ENCODE data around the gene CCNL2. TPM values are rescaled to one million over a fixed set of nuclear protein-coding genes. Genes with fewer than 3 reads are reported as not detected.

Gene CCNL2
- total RNA-seq, 1 experiment from 2014 or later, result 142 TPM

- no peak overlapping the region for H3K4me3 Mint-ChIP-seq
- H3K4me1 Mint-ChIP-seq, result no peaks in the 10 kb centered on the region
- ChIA-PET CTCF (no interaction called here), POLR2A (no interaction called here)
- DNase-seq (ENCODE audit: low spot score) (no peak), ATAC-seq (no peak)
- no peaks in the 10 kb centered on the region for H3K27me3 Mint-ChIP-seq (ENCODE audit: low read depth)
- peaks cover 10% of the 10 kb centered on the region for H3K36me3 Mint-ChIP-seq
- TF ChIP-seq CREB1 (CRISPR knock-in tag; IDR thresholded peaks at IDR 0.05), result no peak
- no peak for TF ChIP-seq SMAD3 (CRISPR knock-in tag; IDR thresholded peaks at IDR 0.05; ENCODE audit: borderline replicate concordance)
- TF ChIP-seq NFYB (CRISPR knock-in tag; conservative IDR thresholded peaks at IDR 0.05; ENCODE audit: low read depth), result no peak
- TF ChIP-seq OVOL2 (CRISPR knock-in tag; IDR thresholded peaks at IDR 0.05; ENCODE audit: borderline replicate concordance), result no peak
- TF ChIP-seq, protein P1, sequence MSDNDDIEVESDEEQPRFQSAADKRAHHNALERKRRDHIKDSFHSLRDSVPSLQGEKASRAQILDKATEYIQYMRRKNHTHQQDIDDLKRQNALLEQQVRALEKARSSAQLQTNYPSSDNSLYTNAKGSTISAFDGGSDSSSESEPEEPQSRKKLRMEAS (CRISPR knock-in tag; IDR thresholded peaks at IDR 0.05), result no peak
- no peak for TF ChIP-seq RORB (CRISPR knock-in tag; IDR thresholded peaks at IDR 0.05)
- TF ChIP-seq NR1H2 (CRISPR knock-in tag; IDR thresholded peaks at IDR 0.05), result no peak
- no peak for TF ChIP-seq HMGA2 (CRISPR knock-in tag; IDR thresholded peaks at IDR 0.05)
- no peak for TF ChIP-seq FOXJ3 (CRISPR knock-in tag; IDR thresholded peaks at IDR 0.05; ENCODE audit: borderline replicate concordance)
- TF ChIP-seq CBFB (CRISPR knock-in tag; IDR thresholded peaks at IDR 0.05; ENCODE audit: low read depth), result no peak
- H3K27ac Mint-ChIP-seq, result no peak overlapping the region
- H3K9me3 Mint-ChIP-seq, result no peaks in the 10 kb centered on the region
Measured at GRCh38 chr1:1380860-1381259, 18.3 kb downstream of the CCNL2 start.

DNA sequence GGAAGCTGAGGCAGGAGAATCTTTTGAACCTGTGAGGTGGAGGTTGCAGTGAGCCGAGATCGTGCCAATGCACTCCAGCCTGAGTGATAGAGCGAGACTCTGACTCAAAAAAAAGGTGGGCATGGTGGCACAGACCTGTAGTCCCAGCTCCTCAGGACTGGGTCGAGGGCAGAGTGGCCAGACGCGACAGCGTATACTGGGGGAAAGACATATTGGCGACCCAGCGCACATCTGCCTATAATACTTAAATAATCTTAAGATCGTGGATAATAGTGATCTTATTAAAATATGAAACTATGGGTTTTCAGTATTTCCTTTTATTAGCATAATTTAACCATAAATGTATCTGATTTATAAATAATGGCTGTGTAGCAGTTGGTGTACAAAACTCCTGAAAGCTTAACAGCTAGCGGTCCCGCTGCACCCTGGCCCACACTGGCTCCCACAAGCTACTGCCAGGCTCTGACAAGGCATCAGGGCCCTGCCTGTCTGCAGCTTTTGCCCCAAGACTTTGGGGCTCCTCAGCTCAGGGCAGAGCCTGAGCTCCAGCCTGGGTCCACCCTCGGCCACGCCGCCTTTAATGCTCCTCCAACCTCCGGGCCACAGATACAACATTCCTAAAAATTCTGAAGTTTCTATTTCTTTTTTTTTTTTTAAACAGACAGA lies 21.5 kb downstream of the CCNL2 start:
- H3K27ac Mint-ChIP-seq, result no peak overlapping the region

More for the DNA sequence above, 21.5 kb downstream of the CCNL2 start:
- TF ChIP-seq HMGA2 (CRISPR knock-in tag; IDR thresholded peaks at IDR 0.05) (no peak), SMAD3 (CRISPR knock-in tag; IDR thresholded peaks at IDR 0.05; ENCODE audit: borderline replicate concordance) (no peak), ZNF671 (CRISPR knock-in tag; IDR thresholded peaks at IDR 0.05) (no peak), ATF1 (CRISPR knock-in tag; IDR thresholded peaks at IDR 0.05) (no peak), ETV6 (CRISPR knock-in tag; IDR thresholded peaks at IDR 0.05) (no peak), AFF4 (CRISPR knock-in tag; IDR thresholded peaks at IDR 0.05; ENCODE audit: borderline replicate concordance) (no peak), CREB1 (CRISPR knock-in tag; IDR thresholded peaks at IDR 0.05) (no peak)
- TF ChIP-seq, protein P2, sequence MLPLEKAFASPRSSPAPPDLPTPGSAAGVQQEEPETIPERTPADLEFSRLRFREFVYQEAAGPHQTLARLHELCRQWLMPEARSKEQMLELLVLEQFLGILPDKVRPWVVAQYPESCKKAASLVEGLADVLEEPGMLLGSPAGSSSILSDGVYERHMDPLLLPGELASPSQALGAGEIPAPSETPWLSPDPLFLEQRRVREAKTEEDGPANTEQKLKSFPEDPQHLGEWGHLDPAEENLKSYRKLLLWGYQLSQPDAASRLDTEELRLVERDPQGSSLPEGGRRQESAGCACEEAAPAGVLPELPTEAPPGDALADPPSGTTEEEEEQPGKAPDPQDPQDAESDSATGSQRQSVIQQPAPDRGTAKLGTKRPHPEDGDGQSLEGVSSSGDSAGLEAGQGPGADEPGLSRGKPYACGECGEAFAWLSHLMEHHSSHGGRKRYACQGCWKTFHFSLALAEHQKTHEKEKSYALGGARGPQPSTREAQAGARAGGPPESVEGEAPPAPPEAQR (CRISPR knock-in tag; IDR thresholded peaks at IDR 0.05), result no peak
- TF ChIP-seq, protein P3, sequence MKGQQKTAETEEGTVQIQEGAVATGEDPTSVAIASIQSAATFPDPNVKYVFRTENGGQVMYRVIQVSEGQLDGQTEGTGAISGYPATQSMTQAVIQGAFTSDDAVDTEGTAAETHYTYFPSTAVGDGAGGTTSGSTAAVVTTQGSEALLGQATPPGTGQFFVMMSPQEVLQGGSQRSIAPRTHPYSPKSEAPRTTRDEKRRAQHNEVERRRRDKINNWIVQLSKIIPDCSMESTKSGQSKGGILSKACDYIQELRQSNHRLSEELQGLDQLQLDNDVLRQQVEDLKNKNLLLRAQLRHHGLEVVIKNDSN (CRISPR knock-in tag; IDR thresholded peaks at IDR 0.05), result no peak
- Mint-ChIP-seq H3K36me3 (peaks cover 8% of the 10 kb centered on the region; the same call in 1 of the 2 replicates), H3K9me3 (no peaks in the 10 kb centered on the region), H3K4me3 (no peak overlapping the region), H3K4me1 (peaks cover 3% of the 10 kb centered on the region; the same call in 1 of the 2 replicates), H3K27me3 (ENCODE audit: low read depth) (no peaks in the 10 kb centered on the region)
- DNase-seq (ENCODE audit: low spot score) (no peak), ATAC-seq (no peak)
- CTCF ChIA-PET, result no interaction called here
- POLR2A ChIA-PET, result interaction anchor here (1.1 kb wide), 1 partner anchor 33 kb away, joined by 3 read pairs; no protein-coding TSS in a partner anchor

Measured in WTC11 (cell line).